Measurements from ENCODE around the gene PLXNA2. TPM values are rescaled to one million over a fixed set of nuclear protein-coding genes. Genes with fewer than 3 reads are reported as not detected.

The PLXNA2 gene
- total and polyA plus RNA-seq, 2 of the 8 experiments (the other 6 are each of a cell fraction or from before 2014, with no cell fraction given): 0.33 to 1.5 TPM

DNA sequence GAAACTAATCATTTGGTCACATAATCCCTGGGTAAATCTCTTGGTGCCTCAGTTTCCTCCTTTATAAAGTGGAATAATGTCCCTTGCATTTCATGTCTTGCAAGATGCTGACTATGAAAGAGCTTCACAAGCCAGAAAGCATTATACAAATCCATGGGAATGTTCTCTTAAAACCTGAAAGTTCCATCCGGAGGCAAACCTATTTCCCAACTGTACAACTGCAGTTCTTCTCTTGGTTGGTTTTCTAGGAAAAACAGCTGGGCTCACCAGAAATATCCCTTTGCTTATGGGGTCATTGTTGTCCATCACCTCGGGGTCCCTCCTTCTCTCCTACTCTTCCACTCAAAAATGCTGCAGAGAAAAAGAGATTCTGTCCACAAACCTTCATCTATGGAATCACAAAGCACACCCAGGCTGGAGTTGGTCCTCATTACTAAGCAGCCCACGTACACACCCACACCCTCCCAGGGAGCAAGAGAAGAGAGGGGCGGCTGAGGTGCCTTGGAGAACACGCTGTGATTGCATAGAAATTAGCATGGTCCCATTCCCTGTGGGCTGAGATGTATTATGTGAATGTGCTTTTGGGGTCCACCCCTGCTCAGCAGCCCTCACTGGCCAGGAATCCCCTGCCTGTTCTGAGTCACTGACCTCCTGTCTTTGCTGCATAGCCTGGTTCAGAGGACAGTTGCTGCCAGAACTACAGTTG lies 5.0 kb upstream of the PLXNA2 start (continued):
- TF ChIP-seq FOSL1 (IDR thresholded peaks at IDR 0.05; ENCODE audit: insufficient read depth, low read depth, low read length) (no peak), KDM4A (IDR thresholded peaks at IDR 0.05; ENCODE audit: low read depth, low read length, severe bottlenecking) (no peak), CBX8 (IDR thresholded peaks at IDR 0.05; ENCODE audit: borderline replicate concordance, low read depth, low read length) (no peak)
